Inferior parietal cortex (tissue), 1 donor: Measurements from ENCODE around the gene B9D1.

Experiments
- DNase-seq: peaks from one replicate; pipeline ENCODE4 v3.0.0-alpha.2; 2016; ENCODE audit errors: extremely low spot score

Gene B9D1

GRCh38 chr17:19303367-19303776 is 59.2 kb downstream of the B9D1 start:
- DNase-seq = no peak

GRCh38 chr17:19302791-19303331 is 59.7 kb downstream of the B9D1 start:
- no peak for DNase-seq

GRCh38 chr17:19301973-19302372 is 60.5 kb downstream of the B9D1 start:
- DNase-seq = no peak

GRCh38 chr17:19301274-19301951 is 61.1 kb downstream of the B9D1 start:
- DNase-seq = no peak

GRCh38 chr17:19299866-19300265 is 62.7 kb downstream of the B9D1 start:
- DNase-seq = no peak

GRCh38 chr17:19299214-19299747 is 63.2 kb downstream of the B9D1 start:
- DNase-seq = no peak

- DNase-seq = no peak
Measured at GRCh38 chr17:19298569-19299213, 63.8 kb downstream of the B9D1 start.

- no peak for DNase-seq
Measured at GRCh38 chr17:19296786-19297778, 65.4 kb downstream of the B9D1 start.

GRCh38 chr17:19295473-19296135 is 66.9 kb downstream of the B9D1 start:
- DNase-seq = no peak

- no peak for DNase-seq
Measured at GRCh38 chr17:19294443-19294842, 68.1 kb downstream of the B9D1 start.
